ENCODE measurements around the gene UTP3.

DNA sequence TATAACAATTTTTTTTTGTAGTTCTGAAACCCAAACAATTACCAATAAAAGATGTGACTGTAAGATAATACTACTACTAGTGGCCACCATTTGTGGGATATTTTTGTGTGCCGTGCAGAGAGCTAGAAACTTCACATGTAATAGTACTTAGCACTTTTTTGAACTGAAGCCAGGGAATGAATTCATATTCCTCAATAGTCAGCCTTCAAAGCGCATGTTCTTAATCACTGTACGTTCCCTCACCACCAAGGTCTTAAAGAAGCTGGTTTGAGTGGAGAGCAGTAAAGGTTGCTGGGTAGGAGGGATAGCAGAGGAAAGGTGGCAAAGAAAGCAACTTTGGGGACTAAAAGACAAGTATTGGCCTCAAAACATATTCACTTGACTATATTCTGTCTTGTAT lies 23.8 kb downstream of the UTP3 start:
- TF ChIP-seq CTCF (IDR thresholded peaks at IDR 0.05; ENCODE audit: low read length) (no peak), EZH2 (optimal IDR thresholded peaks at IDR 0.05; ENCODE audit: low read depth, low read length) (no peak)

Data from MM.1S (cell line).